Measurements from ENCODE around the gene WDR33. TPM values are rescaled to one million over a fixed set of nuclear protein-coding genes. Genes with fewer than 3 reads are reported as not detected.

The WDR33 gene
- total and polyA plus RNA-seq, 9 of the 15 experiments (the other 6 are each of a cell fraction or from before 2014, with no cell fraction given) = 24.2 to 57.4 (median 38.4) TPM

DNA sequence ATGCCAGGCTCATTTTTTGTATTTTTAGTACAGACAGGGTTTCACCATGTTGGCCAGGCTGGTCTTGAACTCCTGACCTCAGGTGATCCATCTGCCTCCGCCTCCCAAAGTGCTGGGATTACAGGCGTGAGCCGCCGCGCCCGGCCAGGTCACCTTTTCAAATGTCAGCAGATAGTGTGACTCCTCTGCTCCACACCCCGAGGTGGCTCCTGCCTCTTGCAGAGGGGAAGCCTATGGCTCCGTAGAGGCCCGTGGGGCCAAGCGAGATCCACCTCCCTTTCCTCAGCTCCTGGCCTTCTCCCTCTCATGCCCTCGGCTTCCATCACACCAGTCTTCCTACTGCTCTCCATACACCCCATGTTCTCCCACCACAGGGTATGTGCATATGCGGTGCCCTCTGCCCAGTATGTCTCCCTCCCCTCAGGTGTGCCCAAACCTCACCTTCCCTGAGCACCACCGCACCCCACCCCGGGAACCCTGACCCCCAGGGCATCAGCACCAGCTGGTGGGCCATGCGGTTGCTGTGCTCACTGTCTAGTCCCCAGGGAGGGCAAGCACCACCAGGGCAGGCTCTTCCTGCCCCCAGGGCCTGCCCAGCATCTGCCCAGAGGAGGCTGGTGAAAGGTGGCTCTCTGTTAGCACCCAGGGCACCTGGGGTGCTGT lies 154.3 kb downstream of the WDR33 start:
- TF ChIP-seq MTA3 (IDR thresholded peaks at IDR 0.05; ENCODE audit: borderline replicate concordance) = no peak
- TF ChIP-seq PTBP1 (IDR thresholded peaks at IDR 0.05; ENCODE audit: low read depth, low read length) = no peak
- no peak for TF ChIP-seq HNRNPL (IDR thresholded peaks at IDR 0.05; ENCODE audit: low read depth, low read length)
- TF ChIP-seq SLC30A9 (CRISPR knock-in tag; IDR thresholded peaks at IDR 0.05) = no peak
- TF ChIP-seq PCBP1 (IDR thresholded peaks at IDR 0.05; ENCODE audit: low read depth, low read length, poor library complexity, severe bottlenecking) = no peak
- TF ChIP-seq PURB (CRISPR knock-in tag; IDR thresholded peaks at IDR 0.05; ENCODE audit: low read depth) = no peak
- no peak for TF ChIP-seq ZNF253 (CRISPR knock-in tag; conservative IDR thresholded peaks at IDR 0.05)
- no peak for TF ChIP-seq ZNF551 (CRISPR knock-in tag; IDR thresholded peaks at IDR 0.05)
- TF ChIP-seq ZNF511 (CRISPR knock-in tag; IDR thresholded peaks at IDR 0.05) = no peak
- TF ChIP-seq MYNN (IDR thresholded peaks at IDR 0.05) = no peak
- TF ChIP-seq MYNN (CRISPR knock-in tag; IDR thresholded peaks at IDR 0.05) = no peak
- TF ChIP-seq ZSCAN32 (CRISPR knock-in tag; IDR thresholded peaks at IDR 0.05) = no peak
- TF ChIP-seq, protein P1, sequence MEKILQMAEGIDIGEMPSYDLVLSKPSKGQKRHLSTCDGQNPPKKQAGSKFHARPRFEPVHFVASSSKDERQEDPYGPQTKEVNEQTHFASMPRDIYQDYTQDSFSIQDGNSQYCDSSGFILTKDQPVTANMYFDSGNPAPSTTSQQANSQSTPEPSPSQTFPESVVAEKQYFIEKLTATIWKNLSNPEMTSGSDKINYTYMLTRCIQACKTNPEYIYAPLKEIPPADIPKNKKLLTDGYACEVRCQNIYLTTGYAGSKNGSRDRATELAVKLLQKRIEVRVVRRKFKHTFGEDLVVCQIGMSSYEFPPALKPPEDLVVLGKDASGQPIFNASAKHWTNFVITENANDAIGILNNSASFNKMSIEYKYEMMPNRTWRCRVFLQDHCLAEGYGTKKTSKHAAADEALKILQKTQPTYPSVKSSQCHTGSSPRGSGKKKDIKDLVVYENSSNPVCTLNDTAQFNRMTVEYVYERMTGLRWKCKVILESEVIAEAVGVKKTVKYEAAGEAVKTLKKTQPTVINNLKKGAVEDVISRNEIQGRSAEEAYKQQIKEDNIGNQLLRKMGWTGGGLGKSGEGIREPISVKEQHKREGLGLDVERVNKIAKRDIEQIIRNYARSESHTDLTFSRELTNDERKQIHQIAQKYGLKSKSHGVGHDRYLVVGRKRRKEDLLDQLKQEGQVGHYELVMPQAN (IDR thresholded peaks at IDR 0.05; ENCODE audit: borderline replicate concordance) = no peak
- no peak for TF ChIP-seq ZNF586 (CRISPR knock-in tag; conservative IDR thresholded peaks at IDR 0.05)
- no peak for TF ChIP-seq POLR2AphosphoS2 (IDR thresholded peaks at IDR 0.05; ENCODE audit: low read length)
- TF ChIP-seq U2AF1 (optimal IDR thresholded peaks at IDR 0.05; ENCODE audit: low read depth, low read length) = no peak
- Histone ChIP-seq H3K9me1 (ENCODE audit: control insufficient read depth, insufficient read depth, low read length) (no peaks in the 10 kb centered on the region), H4K20me1 (replicated peaks; ENCODE audit: control insufficient read depth, insufficient read depth, low read length) (peaks cover 10% of the 10 kb centered on the region; the same call in 1 of the 2 replicates), H3K9me3 (replicated peaks; ENCODE audit: control insufficient read depth, insufficient read depth, low read depth, low read length) (no peaks in the 10 kb centered on the region; the same call in 1 of the 2 replicates), H3K27ac (ENCODE audit: extremely low read depth, low read depth, low read length) (no peak overlapping the region), H3K79me2 (ENCODE audit: control insufficient read depth, insufficient read depth, low read length) (no peaks in the 10 kb centered on the region), H3K4me2 (ENCODE audit: insufficient read depth, low read length) (no peak overlapping the region), H3K4me1 (replicated peaks in 1 of 2; ENCODE audit: control insufficient read depth in 2 of 2, insufficient read depth in 2 of 2, low read length in 2 of 2) (peaks cover under 1 to 15% of the 10 kb centered on the region in 2 experiments; a peak in 2 of 5 replicates), H2AFZ (ENCODE audit: low read depth, low read length) (no peak overlapping the region), H3K36me3 (ENCODE audit: control insufficient read depth, insufficient read depth, low read length) (no peaks in the 10 kb centered on the region), H3K27me3 (ENCODE audit: control insufficient read depth in 2 of 2, insufficient read depth in 2 of 2, low read length in 2 of 2) (peaks cover 43 to 72% of the 10 kb centered on the region in 2 experiments), H3K4me3 (no peak overlapping the region), H3K9ac (ENCODE audit: insufficient read depth in 1 of 2, low read depth in 2 of 2, low read length in 2 of 2) (no peak overlapping the region; a peak in 1 of 4 replicates)
- in situ Hi-C loops (cut with MboI) (no loop called here), intact Hi-C loops (cut with micrococcal nuclease) (no loop called here)
- 5% methylated on average over 11 of the region's 15 CpGs for WGBS (ENCODE audit: insufficient coverage, low coverage, missing lambda C conversion rate)
- ChIA-PET POLR2A (interaction anchor here (0.6 to 0.7 kb wide), 4 partner anchors 10 to 379 kb away, joined by 3 read pairs; no protein-coding TSS in a partner anchor), CTCF (ENCODE audit: low intra/inter-chr PET ratio) (no interaction called here)
- FAIRE-seq (no peak), ATAC-seq (no peak), DNase-seq (ENCODE audit: extremely low read depth in 1 of 4, low spot score in 3 of 4) (no peak)
- no TSS peak for BruUV-seq (replicated peaks)
